Psoas muscle (tissue), 8 donors: ENCODE data around the gene SLC12A3. TPM values are rescaled to one million over a fixed set of nuclear protein-coding genes. Genes with fewer than 3 reads are reported as not detected.

Experiments used
- ATAC-seq, 4 donors: fragments of 200-7000 bp; cut with Tn5 transposase; one replicate each; pipeline ENCODE4 v1.9.1; 2020; ENCODE audit warnings: moderate library complexity in 3 of 4, mild to moderate bottlenecking in 2 of 4
- DNase-seq, 2 donors: peaks; one replicate each; pipeline ENCODE4 v3.0.0-alpha.2; 2020
- H3K27ac ChIP-seq: fragments of 200-600 bp; one replicate; pipeline ENCODE4 v1.8.0; 2022
- H3K27me3 ChIP-seq, 3 donors: fragments of 200-600 bp in 1 of 3; one replicate each; pipeline versions ENCODE4 v1.6.1 to v1.8.0; 2013 to 2022; ENCODE audit warnings: low read length in 2 of 3, mild to moderate bottlenecking in 2 of 3, moderate library complexity in 1 of 3; ENCODE audit not compliant: insufficient read depth in 3 of 3
- H3K36me3 ChIP-seq, 2 donors: fragments of 200-600 bp in 1 of 2; one replicate each; pipeline versions ENCODE4 v1.6.1 to v1.8.0; 2013 to 2022; ENCODE audit warnings: low read depth in 1 of 2, mild to moderate bottlenecking in 1 of 2, moderate library complexity in 1 of 2; ENCODE audit not compliant: insufficient read depth in 1 of 2
- H3K4me1 ChIP-seq: fragments of 200-600 bp; one replicate; pipeline ENCODE4 v1.8.0; 2022
- H3K4me3 ChIP-seq: fragments of 200-600 bp; one replicate; pipeline ENCODE4 v1.8.0; 2022; ENCODE audit warnings: mild to moderate bottlenecking
- H3K9me3 ChIP-seq: fragments of 200-600 bp; one replicate; pipeline ENCODE4 v1.8.0; 2022
- CTCF ChIP-seq: fragments of 200-600 bp; IDR thresholded peaks from one replicate; pipeline ENCODE4 v1.8.0; 2022; ENCODE audit warnings: antibody characterized with exemption
- WGBS, 3 donors: extraction: QIAGEN DNeasy Blood & Tissue Kit; methylation state at CpG; one replicate each; pipeline versions ENCODE4 v1.1.6 to v1.1.7; 2013; 5-methylcytosine and 5-hydroxymethylcytosine counted together
- intact Hi-C, 2 donors: fragments of 100-400 bp; cut with DNase I; formaldehyde crosslinking; loops; one replicate each; pipeline versions ENCODE4 v1.11.0 to v1.14.2; 2022
- polyA plus RNA-seq, 3 donors: library from polyadenylated mRNA; stranded (reverse); fragments of 200-250 nt; gene quantifications; one replicate each; pipeline ENCODE4 v1.2.3, GENCODE V29; 2013
- total RNA-seq, 4 donors: library from RNA; stranded (reverse); fragmentation: NEBNext Ultra II Directional in 2 of 4; extraction: Animal tissue kit (Norgen Biotek cat#: 25700) in 2 of 4; gene quantifications; one replicate each; pipeline versions ENCODE4 v1.2.1 to v1.2.4, GENCODE V29; 2021 to 2023
- donor health status: healthy with polysubstance abuse.
- donor health status: DM: no; HTN: no; CAD: no; lungs with moderate emphysema.
- donor health status: Bipolar disorder and iron deficiency.
- donor health status: healthy.
- donor health status: DM: yes; HTN: yes; CAD: no.
- donor health status: DM: no; HTN: no; CAD: no.
- donor health status: DM: no; HTN: no; CAD: no.
- donor health status: DM: yes; HTN: yes; CAD: no.

Gene SLC12A3
- total and polyA plus RNA-seq, 7 donors = 0.01 to 0.06 TPM; not detected in 5

- no peak for ATAC-seq
- no peak overlapping the region for H3K4me3 ChIP-seq
These were observed 12.0 kb upstream of the SLC12A3 start for GRCh38 chr16:56852968-56853367.

GRCh38 chr16:56855201-56855600, 9.8 kb upstream of the SLC12A3 start:
- no peaks in the 10 kb centered on the region for H3K9me3 ChIP-seq
- H3K4me1 ChIP-seq = no peaks in the 10 kb centered on the region
- TF ChIP-seq CTCF = no peak
- no peaks in the 10 kb centered on the region for H3K27me3 ChIP-seq
- DNase-seq = no peak
- H3K4me3 ChIP-seq = no peak overlapping the region
- no peaks in the 10 kb centered on the region for H3K36me3 ChIP-seq
- H3K27ac ChIP-seq = no peak overlapping the region
- 92 to 98% (median 93%) methylated on average over 6 of the region's 6 CpGs for WGBS, 3 donors
- no peak for ATAC-seq
- intact Hi-C loops = no loop called here

More at GRCh38 chr16:56852968-56853367, 12.0 kb upstream of the SLC12A3 start:
- H3K36me3 ChIP-seq = no peaks in the 10 kb centered on the region
- whole genome bisulfite sequencing, 3 donors = 94 to 97% (median 96%) methylated on average over 11 of the region's 11 CpGs
- H3K4me1 ChIP-seq = peaks cover 8% of the 10 kb centered on the region
- no peak for TF ChIP-seq CTCF
- DNase-seq = no peak
- no peaks in the 10 kb centered on the region for H3K27me3 ChIP-seq
- intact Hi-C loops = no loop called here
- no peaks in the 10 kb centered on the region for H3K9me3 ChIP-seq
- H3K27ac ChIP-seq = no peak overlapping the region

GRCh38 chr16:56855946-56856345, 9.1 kb upstream of the SLC12A3 start:
- intact Hi-C loops = no loop called here
- no peaks in the 10 kb centered on the region for H3K27me3 ChIP-seq
- 74 to 80% (median 78%) methylated on average over 4 of the region's 4 CpGs for WGBS, 3 donors
- ATAC-seq (no peak), DNase-seq (no peak)
- no peak for TF ChIP-seq CTCF
- H3K4me1 ChIP-seq = no peaks in the 10 kb centered on the region
- H3K9me3 ChIP-seq = no peaks in the 10 kb centered on the region
- no peak overlapping the region for H3K4me3 ChIP-seq
- H3K36me3 ChIP-seq = no peaks in the 10 kb centered on the region
- H3K27ac ChIP-seq = no peak overlapping the region

GRCh38 chr16:56856876-56857447, 8.0 kb upstream of the SLC12A3 start:
- 65 to 81% (median 69%) methylated on average over 6 of the region's 6 CpGs for WGBS, 3 donors
- DNase-seq (no peak), ATAC-seq (no peak)
- Histone ChIP-seq H3K4me3 (no peak overlapping the region), H3K36me3 (no peaks in the 10 kb centered on the region), H3K27me3 (no peaks in the 10 kb centered on the region), H3K9me3 (no peaks in the 10 kb centered on the region), H3K27ac (no peak overlapping the region), H3K4me1 (no peaks in the 10 kb centered on the region)
- intact Hi-C loops = no loop called here
- no peak for TF ChIP-seq CTCF

GRCh38 chr16:56858374-56858773, 6.6 kb upstream of the SLC12A3 start:
- Histone ChIP-seq H3K9me3 (no peaks in the 10 kb centered on the region), H3K4me3 (no peak overlapping the region), H3K27me3 (no peaks in the 10 kb centered on the region), H3K36me3 (no peaks in the 10 kb centered on the region), H3K4me1 (no peaks in the 10 kb centered on the region), H3K27ac (no peak overlapping the region)
- DNase-seq (no peak), ATAC-seq (no peak)
- 91 to 98% (median 92%) methylated on average over 14 of the region's 14 CpGs for WGBS, 3 donors
- TF ChIP-seq CTCF = no peak
- intact Hi-C loops = no loop called here
